Coronary artery (tissue), 2 donors: ENCODE measurements around the gene SUSD6.

ENCODE experiments used
- DNase-seq: peaks from one replicate; pipeline ENCODE4 v3.0.0-alpha.2; 2017; ENCODE audit warnings: low spot score
- H3K27ac ChIP-seq, 2 donors: fragments of 200-600 bp; sonication (generic); one replicate each; pipeline ENCODE4 v1.5.1; 2016 to 2019
- H3K4me3 ChIP-seq: fragments of 200-600 bp; sonication (generic); 2 replicates; pipeline ENCODE4 v1.5.1; 2016; ENCODE audit warnings: mild to moderate bottlenecking, moderate library complexity
- TF ChIP-seq, protein P1 (sequence below): fragments of 200-600 bp; sonication (generic); IDR thresholded peaks from one replicate; pipeline ENCODE4 v1.5.1; 2019; ENCODE audit warnings: antibody characterized with exemption

Gene SUSD6

DNA sequence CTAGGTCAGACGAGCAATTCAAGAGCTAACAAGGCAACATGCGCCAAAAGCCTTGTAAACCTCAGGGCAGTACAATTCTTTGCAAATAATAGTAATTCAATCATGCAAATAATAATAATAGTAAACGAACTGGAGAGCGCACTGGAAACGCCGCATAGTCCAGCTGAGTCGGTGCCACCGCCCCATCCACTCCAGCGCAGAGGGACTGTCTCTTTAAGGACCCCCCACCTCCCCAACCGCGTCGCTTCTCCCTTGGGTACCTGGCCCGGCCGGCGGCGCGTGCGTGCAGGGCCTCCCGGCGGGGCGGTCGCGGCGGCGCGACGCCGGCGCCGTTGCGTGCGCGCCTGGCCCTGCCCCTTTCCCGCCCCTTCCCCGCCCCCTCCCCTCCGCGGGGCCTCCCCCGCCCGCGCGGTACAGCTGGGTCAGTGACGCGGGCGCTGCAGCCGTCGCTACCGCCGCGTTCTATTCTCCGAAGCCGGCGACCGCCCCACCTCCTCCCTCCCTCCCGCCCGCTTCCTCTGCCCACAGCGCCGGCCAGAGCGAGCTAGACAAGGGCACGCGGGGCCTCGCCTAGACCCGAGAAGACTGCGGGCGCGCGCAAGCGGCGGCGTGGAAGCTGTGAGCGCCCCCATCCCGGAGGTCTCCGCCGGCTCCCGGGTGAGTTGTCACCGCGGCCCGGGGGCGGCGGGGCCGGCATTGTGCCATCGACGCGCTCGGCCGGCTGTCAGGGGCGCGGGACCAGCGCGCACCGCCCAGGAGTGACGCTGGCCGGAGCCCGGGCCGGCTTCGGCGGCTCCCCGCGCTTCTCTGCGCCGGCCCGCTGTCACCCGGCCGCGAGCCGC lies at the start of gene SUSD6:
Gene SUSD6 (plus strand): TSS at position 425 of the 842 bp plus-strand sequence. CDS start 46,997 bp downstream, outside the sequence.
- H3K27ac ChIP-seq = peak within 1 kb of the TSS; percentile 96 to 99
- peak; percentile 96 for DNase-seq

GRCh38 chr14:69561893-69562292 lies 49.5 kb upstream of the SUSD6 start:
- H3K27ac ChIP-seq = no peak overlapping the region
- TF ChIP-seq, protein P1, sequence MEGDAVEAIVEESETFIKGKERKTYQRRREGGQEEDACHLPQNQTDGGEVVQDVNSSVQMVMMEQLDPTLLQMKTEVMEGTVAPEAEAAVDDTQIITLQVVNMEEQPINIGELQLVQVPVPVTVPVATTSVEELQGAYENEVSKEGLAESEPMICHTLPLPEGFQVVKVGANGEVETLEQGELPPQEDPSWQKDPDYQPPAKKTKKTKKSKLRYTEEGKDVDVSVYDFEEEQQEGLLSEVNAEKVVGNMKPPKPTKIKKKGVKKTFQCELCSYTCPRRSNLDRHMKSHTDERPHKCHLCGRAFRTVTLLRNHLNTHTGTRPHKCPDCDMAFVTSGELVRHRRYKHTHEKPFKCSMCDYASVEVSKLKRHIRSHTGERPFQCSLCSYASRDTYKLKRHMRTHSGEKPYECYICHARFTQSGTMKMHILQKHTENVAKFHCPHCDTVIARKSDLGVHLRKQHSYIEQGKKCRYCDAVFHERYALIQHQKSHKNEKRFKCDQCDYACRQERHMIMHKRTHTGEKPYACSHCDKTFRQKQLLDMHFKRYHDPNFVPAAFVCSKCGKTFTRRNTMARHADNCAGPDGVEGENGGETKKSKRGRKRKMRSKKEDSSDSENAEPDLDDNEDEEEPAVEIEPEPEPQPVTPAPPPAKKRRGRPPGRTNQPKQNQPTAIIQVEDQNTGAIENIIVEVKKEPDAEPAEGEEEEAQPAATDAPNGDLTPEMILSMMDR = no peak
- no peak for DNase-seq
- H3K4me3 ChIP-seq = no peak overlapping the region

More for the DNA sequence above, at the start of gene SUSD6:
- TF ChIP-seq, protein P1 = no peak
- peak within 1 kb of the TSS; percentile 92 for H3K4me3 ChIP-seq

- DNase-seq = no peak
- no peak overlapping the region for H3K4me3 ChIP-seq
- TF ChIP-seq, protein P1 = no peak
- H3K27ac ChIP-seq = no peak overlapping the region
These were observed 43.8 kb upstream of the SUSD6 start for GRCh38 chr14:69567563-69567962.

DNA sequence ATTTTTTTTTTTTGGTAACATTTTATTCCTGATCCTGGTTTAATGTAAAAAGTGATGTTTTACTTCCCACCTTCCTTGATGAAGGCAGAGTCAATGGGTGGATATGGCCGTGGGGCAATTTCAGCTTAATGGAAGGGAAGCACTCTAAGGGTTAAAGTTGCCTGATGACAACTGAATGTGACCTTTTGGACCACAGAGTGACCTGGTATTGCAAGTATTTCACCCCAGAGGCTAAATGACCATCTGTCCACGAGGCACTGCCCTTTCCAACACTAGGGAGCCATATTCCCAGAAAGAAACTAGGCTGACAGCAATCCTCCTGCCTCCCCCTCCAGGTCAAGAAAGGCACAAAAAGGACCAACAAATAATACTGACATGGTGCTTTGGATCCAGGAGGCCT lies 41.5 kb upstream of the SUSD6 start:
- Histone ChIP-seq H3K27ac (no peak overlapping the region), H3K4me3 (no peak overlapping the region)
- DNase-seq = no peak
- TF ChIP-seq, protein P1 = no peak

DNA sequence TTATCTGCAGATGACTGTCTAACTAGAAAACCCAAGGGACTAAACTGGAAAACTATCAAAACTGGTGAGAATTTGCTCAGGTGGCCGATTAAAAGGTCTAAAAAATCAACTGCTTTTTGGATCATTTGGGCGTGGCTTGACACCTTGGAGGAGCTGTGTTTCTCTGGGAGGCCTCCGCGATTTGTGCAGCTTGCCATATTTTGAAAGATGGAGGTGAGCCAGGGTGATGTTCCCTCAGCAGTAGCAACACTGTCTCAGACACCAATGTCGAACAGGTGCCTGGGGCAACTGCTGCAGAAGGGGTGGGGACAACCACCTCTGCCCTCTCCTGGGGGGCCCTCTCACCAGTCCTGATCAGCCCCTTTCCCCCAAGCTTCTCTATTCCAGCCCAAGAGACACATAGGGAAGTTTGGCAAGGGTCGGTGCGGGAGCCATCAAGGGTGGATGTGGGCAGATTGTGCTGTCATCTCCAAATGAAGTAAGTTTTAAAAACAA lies 40.5 kb upstream of the SUSD6 start:
- no peak overlapping the region for H3K4me3 ChIP-seq
- TF ChIP-seq, protein P1 = no peak
- no peak for DNase-seq
- H3K27ac ChIP-seq = no peak overlapping the region

DNA sequence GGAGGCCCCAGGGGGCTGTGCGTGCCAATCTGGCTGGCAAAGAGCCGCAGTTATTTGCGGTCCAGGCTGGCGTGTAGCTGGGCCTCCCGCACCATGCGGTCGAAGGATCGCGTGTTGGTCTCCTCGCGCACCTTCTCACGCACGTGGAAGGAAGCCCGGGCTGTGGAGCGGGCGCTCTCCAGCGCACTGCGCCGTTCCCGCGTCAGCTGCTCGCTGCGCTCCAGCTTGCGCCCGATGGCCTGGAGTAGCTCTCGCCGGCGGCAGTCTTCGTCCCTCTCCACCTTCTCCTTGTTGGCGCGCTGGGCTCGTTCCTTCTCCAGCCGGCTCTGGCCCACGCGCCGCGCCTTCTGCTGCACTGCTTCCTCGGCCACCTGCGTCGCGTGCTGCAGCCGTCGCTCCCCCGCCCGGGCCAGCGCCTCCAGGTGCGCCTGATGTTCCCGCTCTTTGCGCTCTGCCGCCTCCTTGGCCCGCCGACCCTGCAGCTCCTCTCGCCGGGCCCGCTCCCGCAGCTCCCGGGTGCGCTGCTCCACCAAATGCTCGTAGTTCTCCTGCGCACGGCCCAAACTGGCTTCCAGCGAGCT lies 39.9 kb upstream of the SUSD6 start:
- TF ChIP-seq, protein P1 = no peak
- H3K4me3 ChIP-seq = peak overlapping the region; percentile 62
- no peak for DNase-seq
- no peak overlapping the region for H3K27ac ChIP-seq
